Panc1 (cell line): ENCODE data around the gene PRR36. TPM values are rescaled to one million over a fixed set of nuclear protein-coding genes. Genes with fewer than 3 reads are reported as not detected.

Experiments used
- ATAC-seq: fragments of 200-7000 bp; cut with Tn5 transposase; 2 replicates; pipeline ENCODE4 v1.9.1; 2020; ENCODE audit warnings: mild to moderate bottlenecking, moderate library complexity
- BruUV-seq: library from RNA; stranded (reverse); fragments of 400-500 nt; replicated peaks from 2 replicates; lab custom pipeline; 2021; lab: Mats Ljungman, UMichigan
- CTCF ChIA-PET: fragments of 300-600 bp; sonication (Branson Sonifier 250); formaldehyde crosslinking; loops from one replicate; lab custom pipeline; 2022; ENCODE audit warnings: antibody characterized with exemption; lab: Charles Lee
- POLR2A ChIA-PET: fragments of 300-600 bp; sonication (Branson Sonifier 250); formaldehyde crosslinking; loops from one replicate; lab custom pipeline; 2022; ENCODE audit warnings: antibody characterized with exemption; lab: Charles Lee
- DNase-seq: peaks from one replicate; pipeline ENCODE4 v3.0.0-alpha.2; 2010; ENCODE audit warnings: low read depth, low spot score
- H3K27ac ChIP-seq: 2 replicates; pipeline ENCODE4 v1.5.1; 2011; ENCODE audit warnings: mild to moderate bottlenecking, low read length, inconsistent platforms
- H3K27me3 ChIP-seq: fragments of 200-500 bp; sonication (Bioruptor generic); 2 replicates; pipeline ENCODE4 v1.6.0; 2014; ENCODE audit warnings: low read length, inconsistent platforms; ENCODE audit not compliant: control insufficient read depth, insufficient read depth
- H3K36me3 ChIP-seq: fragments of 200-500 bp; sonication (Bioruptor generic); 2 replicates; pipeline ENCODE4 v1.5.1; 2014; ENCODE audit warnings: inconsistent platforms, mild to moderate bottlenecking, low read length, moderate library complexity; ENCODE audit not compliant: control insufficient read depth, insufficient read depth
- H3K4me1 ChIP-seq: 2 replicates; pipeline ENCODE4 v1.5.1; 2011; ENCODE audit warnings: inconsistent platforms, mild to moderate bottlenecking, low read length, moderate library complexity; ENCODE audit not compliant: control insufficient read depth, insufficient read depth
- H3K4me3 ChIP-seq, 2 experiments: 2 replicates each; pipeline ENCODE4 v1.5.1; 2011 to 2012; ENCODE audit warnings: low read depth in 2 of 2, low read length in 2 of 2, mild to moderate bottlenecking in 2 of 2, inconsistent platforms in 1 of 2, moderate library complexity in 1 of 2
- H3K9me3 ChIP-seq: fragments of 200-500 bp; sonication (Bioruptor generic); 2 replicates; pipeline ENCODE4 v1.5.1; 2014; ENCODE audit warnings: low read depth, mild to moderate bottlenecking, inconsistent platforms, low read length, moderate library complexity; ENCODE audit not compliant: control insufficient read depth, insufficient read depth
- POLR2AphosphoS5 ChIP-seq: IDR thresholded peaks from 2 replicates; pipeline ENCODE4 v1.6.1; 2012; ENCODE audit warnings: mild to moderate bottlenecking, low read depth, low read length, moderate library complexity
- SIN3A ChIP-seq: IDR thresholded peaks from 2 replicates; pipeline ENCODE4 v1.6.1; 2012; ENCODE audit warnings: low read depth, mild to moderate bottlenecking, low read length, moderate library complexity, borderline replicate concordance; ENCODE audit not compliant: insufficient read depth
- TCF7L2 ChIP-seq: IDR thresholded peaks from 2 replicates; pipeline ENCODE4 v1.6.1; 2011; ENCODE audit warnings: mild to moderate bottlenecking, low read depth, low read length, inconsistent platforms
- in situ Hi-C: cut with HindIII; loops from 2 replicates; pipeline ENCODE4 v1.10.0; 2016; ENCODE audit warnings: low sequenced_read_pairs, low pct_unique_long_range_greater_than_20kb
- intact Hi-C: fragments of 100-400 bp; cut with micrococcal nuclease; formaldehyde crosslinking; loops from one replicate; pipeline ENCODE4 v1.10.0; 2022; ENCODE audit not compliant: unreplicated experiment
- total RNA-seq: library from RNA; stranded (reverse); gene quantifications from one replicate; pipeline ENCODE4 v1.2.1, GENCODE V29; 2021; ENCODE audit not compliant: unreplicated experiment
- TF ChIP-seq, protein P1 (sequence below): fragments of 450-650 bp; IDR thresholded peaks from 2 replicates; pipeline ENCODE4 v1.5.1; 2017; ENCODE audit warnings: mild to moderate bottlenecking
- TF ChIP-seq, protein P2 (sequence below), 2 experiments: IDR thresholded peaks; 2 replicates each; pipeline ENCODE4 v1.6.1; 2011 to 2012; ENCODE audit warnings: low read depth in 2 of 2, control low read depth in 1 of 2, low read length in 1 of 2, mild to moderate bottlenecking in 1 of 2, moderate library complexity in 1 of 2; ENCODE audit not compliant: insufficient read depth in 1 of 2

Gene PRR36
- total RNA-seq, 1 experiment from 2014 or later = 3.7 TPM

- Histone ChIP-seq H3K4me3 (no peak overlapping the region), H3K27ac (no peak overlapping the region), H3K4me1 (no peaks in the 10 kb centered on the region), H3K27me3 (no peaks in the 10 kb centered on the region), H3K9me3 (no peaks in the 10 kb centered on the region), H3K36me3 (no peaks in the 10 kb centered on the region)
- in situ Hi-C loops = no loop called here
- TF ChIP-seq TCF7L2 (no peak), SIN3A (no peak), POLR2AphosphoS5 (no peak)
- TF ChIP-seq, protein P1, sequence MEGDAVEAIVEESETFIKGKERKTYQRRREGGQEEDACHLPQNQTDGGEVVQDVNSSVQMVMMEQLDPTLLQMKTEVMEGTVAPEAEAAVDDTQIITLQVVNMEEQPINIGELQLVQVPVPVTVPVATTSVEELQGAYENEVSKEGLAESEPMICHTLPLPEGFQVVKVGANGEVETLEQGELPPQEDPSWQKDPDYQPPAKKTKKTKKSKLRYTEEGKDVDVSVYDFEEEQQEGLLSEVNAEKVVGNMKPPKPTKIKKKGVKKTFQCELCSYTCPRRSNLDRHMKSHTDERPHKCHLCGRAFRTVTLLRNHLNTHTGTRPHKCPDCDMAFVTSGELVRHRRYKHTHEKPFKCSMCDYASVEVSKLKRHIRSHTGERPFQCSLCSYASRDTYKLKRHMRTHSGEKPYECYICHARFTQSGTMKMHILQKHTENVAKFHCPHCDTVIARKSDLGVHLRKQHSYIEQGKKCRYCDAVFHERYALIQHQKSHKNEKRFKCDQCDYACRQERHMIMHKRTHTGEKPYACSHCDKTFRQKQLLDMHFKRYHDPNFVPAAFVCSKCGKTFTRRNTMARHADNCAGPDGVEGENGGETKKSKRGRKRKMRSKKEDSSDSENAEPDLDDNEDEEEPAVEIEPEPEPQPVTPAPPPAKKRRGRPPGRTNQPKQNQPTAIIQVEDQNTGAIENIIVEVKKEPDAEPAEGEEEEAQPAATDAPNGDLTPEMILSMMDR = no peak
- TF ChIP-seq, protein P2, sequence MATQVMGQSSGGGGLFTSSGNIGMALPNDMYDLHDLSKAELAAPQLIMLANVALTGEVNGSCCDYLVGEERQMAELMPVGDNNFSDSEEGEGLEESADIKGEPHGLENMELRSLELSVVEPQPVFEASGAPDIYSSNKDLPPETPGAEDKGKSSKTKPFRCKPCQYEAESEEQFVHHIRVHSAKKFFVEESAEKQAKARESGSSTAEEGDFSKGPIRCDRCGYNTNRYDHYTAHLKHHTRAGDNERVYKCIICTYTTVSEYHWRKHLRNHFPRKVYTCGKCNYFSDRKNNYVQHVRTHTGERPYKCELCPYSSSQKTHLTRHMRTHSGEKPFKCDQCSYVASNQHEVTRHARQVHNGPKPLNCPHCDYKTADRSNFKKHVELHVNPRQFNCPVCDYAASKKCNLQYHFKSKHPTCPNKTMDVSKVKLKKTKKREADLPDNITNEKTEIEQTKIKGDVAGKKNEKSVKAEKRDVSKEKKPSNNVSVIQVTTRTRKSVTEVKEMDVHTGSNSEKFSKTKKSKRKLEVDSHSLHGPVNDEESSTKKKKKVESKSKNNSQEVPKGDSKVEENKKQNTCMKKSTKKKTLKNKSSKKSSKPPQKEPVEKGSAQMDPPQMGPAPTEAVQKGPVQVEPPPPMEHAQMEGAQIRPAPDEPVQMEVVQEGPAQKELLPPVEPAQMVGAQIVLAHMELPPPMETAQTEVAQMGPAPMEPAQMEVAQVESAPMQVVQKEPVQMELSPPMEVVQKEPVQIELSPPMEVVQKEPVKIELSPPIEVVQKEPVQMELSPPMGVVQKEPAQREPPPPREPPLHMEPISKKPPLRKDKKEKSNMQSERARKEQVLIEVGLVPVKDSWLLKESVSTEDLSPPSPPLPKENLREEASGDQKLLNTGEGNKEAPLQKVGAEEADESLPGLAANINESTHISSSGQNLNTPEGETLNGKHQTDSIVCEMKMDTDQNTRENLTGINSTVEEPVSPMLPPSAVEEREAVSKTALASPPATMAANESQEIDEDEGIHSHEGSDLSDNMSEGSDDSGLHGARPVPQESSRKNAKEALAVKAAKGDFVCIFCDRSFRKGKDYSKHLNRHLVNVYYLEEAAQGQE (IDR thresholded peaks at IDR 0.05; ENCODE audit: insufficient read depth in 1 of 2, low read depth in 2 of 2, low read length in 1 of 2) = no peak
- ChIA-PET POLR2A (interaction anchor here (0.6 kb wide), 1 partner anchor 115 kb away, joined by 6 read pairs; no protein-coding TSS in a partner anchor), CTCF (no interaction called here)
- no TSS peak for BruUV-seq
- ATAC-seq (no peak), DNase-seq (no peak)
- intact Hi-C loops = no loop called here
These were observed 34.7 kb downstream of the PRR36 start for GRCh38 chr19:7839476-7839875.

DNA sequence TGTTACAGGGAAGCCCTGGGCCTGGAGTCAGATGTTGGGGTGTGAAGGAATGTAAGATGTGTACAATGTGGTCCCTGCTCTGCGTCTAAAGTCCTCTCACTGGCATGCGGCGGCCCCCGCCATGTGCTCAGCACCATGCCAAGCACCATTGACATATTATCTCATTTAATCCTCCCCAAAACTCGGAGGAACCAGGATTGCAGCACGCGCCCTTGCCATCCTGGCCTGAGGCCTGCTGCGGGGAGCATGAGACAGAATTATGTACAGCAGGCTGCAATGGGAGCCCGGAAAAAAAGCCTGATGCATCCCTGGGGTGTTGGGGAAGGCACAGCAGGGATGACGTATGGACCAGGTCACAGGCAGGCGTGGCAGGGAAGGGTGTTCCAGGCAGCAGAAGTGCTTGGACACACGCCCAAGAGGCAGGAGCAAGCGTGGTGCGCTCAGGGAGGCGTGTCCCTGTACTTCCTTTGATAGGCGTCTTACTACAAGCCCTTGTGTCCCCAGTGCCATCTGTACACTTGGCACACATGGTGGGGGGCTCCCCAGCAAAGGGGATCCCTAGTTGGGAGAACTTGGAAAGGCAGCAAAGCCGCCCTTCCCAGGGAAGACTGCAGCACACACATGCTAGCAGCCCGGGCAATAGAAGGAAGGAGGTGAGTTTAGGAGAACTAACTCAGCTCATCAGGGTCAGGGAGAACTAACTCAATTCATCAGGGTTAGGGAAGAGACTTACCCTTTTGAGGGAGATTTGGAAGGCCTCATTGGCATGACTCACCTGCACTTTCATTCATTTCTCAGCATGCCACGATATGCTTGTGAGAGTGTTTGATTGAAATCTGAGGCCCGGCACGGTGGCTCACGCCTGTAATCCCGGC lies 40.7 kb downstream of the PRR36 start:
- Histone ChIP-seq H3K36me3 (no peaks in the 10 kb centered on the region), H3K27me3 (no peaks in the 10 kb centered on the region), H3K4me1 (no peaks in the 10 kb centered on the region; the same call in 1 of the 2 replicates), H3K4me3 (no peak overlapping the region), H3K9me3 (no peaks in the 10 kb centered on the region), H3K27ac (no peak overlapping the region)
- POLR2A ChIA-PET = no interaction called here
- in situ Hi-C loops (no loop called here), intact Hi-C loops (no loop called here)
- CTCF ChIA-PET = no interaction called here
- no TSS peak for BruUV-seq
- ATAC-seq (no peak), DNase-seq (no peak)
- TF ChIP-seq SIN3A (no peak), POLR2AphosphoS5 (no peak), TCF7L2 (no peak)
- TF ChIP-seq, protein P2 (IDR thresholded peaks at IDR 0.05; ENCODE audit: insufficient read depth in 1 of 2, low read depth in 2 of 2, low read length in 1 of 2) = no peak
- TF ChIP-seq, protein P1 = no peak
